Activated naive CD4-positive, alpha-beta T cell treated with anti-CD3 and anti-CD28 coated beads, Interleukin-2, amount 10 ng/mL, durations not matched to agents 7 days and 5 days (primary cell): ENCODE data around the gene LONRF3.
"Not testable (repeated sequence)": the region's sequence is repeated elsewhere in the genome, so short reads cannot be mapped to it uniquely, and the experiment has no call there.

Experiments used
- CTCF ChIA-PET: fragments of 350-600 bp; sonication (Branson Sonifier 250); formaldehyde crosslinking; loops from one replicate; lab custom pipeline; 2021; ENCODE audit warnings: antibody characterized with exemption; lab: Charles Lee
- DNase-seq: peaks from one replicate; pipeline ENCODE4 v3.0.0-alpha.2; 2020
- H3K27ac Mint-ChIP-seq: one replicate; pipeline ENCODE4 v1.8.0; 2021; ENCODE audit warnings: mild to moderate bottlenecking, moderate library complexity, mixed read lengths
- H3K27me3 Mint-ChIP-seq: one replicate; pipeline ENCODE4 v1.8.0; 2021; ENCODE audit warnings: mild to moderate bottlenecking, mixed read lengths
- H3K36me3 Mint-ChIP-seq: one replicate; pipeline ENCODE4 v1.8.0; 2021; ENCODE audit warnings: mixed read lengths
- H3K4me1 Mint-ChIP-seq: one replicate; pipeline ENCODE4 v1.8.0; 2021; ENCODE audit warnings: mixed read lengths
- H3K4me3 Mint-ChIP-seq: one replicate; pipeline ENCODE4 v1.8.0; 2021; ENCODE audit warnings: mild to moderate bottlenecking, moderate library complexity, mixed read lengths
- H3K9me3 Mint-ChIP-seq: one replicate; pipeline ENCODE4 v1.8.0; 2021; ENCODE audit warnings: mixed read lengths

Gene LONRF3

DNA sequence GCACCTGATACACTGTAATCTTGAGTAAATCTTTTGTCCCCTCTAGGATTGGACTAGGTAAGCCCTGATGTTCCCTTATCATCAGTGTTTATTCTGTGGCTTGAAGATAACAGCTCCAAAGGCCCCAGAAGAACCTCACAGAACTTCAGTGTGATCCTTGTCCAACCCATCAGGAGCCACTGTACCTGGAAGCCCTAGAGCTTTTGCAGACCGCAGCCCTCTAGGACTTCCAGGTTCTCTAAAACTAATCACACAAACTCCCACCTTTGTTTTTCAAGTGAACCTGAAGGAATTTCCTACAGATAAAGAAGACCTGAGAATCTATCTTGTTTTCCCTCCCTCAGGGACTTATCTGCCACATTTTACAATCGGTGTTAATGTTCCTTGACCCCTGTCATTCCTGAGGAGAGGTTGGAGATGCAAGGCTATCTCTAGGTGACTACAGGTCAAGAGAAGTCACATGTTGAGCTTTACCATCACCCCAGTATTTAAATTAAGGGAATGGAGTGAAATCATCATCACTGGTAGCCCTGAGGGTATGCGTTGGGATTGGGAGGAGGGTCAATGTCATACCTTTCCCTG is 32.9 kb downstream of the LONRF3 start:
- H3K27me3 Mint-ChIP-seq, result no peaks in the 10 kb centered on the region
- H3K27ac Mint-ChIP-seq, result no peak overlapping the region
- H3K9me3 Mint-ChIP-seq, result no peaks in the 10 kb centered on the region
- no peaks in the 10 kb centered on the region for H3K4me1 Mint-ChIP-seq
- no peak for DNase-seq
- H3K4me3 Mint-ChIP-seq, result no peak overlapping the region
- CTCF ChIA-PET, result interaction anchor here (1.0 to 2.9 kb wide), 3 partner anchors 10 to 163 kb away, joined by 3 to 6 read pairs (median 4); no protein-coding TSS in a partner anchor
- no peaks in the 10 kb centered on the region for H3K36me3 Mint-ChIP-seq

DNA sequence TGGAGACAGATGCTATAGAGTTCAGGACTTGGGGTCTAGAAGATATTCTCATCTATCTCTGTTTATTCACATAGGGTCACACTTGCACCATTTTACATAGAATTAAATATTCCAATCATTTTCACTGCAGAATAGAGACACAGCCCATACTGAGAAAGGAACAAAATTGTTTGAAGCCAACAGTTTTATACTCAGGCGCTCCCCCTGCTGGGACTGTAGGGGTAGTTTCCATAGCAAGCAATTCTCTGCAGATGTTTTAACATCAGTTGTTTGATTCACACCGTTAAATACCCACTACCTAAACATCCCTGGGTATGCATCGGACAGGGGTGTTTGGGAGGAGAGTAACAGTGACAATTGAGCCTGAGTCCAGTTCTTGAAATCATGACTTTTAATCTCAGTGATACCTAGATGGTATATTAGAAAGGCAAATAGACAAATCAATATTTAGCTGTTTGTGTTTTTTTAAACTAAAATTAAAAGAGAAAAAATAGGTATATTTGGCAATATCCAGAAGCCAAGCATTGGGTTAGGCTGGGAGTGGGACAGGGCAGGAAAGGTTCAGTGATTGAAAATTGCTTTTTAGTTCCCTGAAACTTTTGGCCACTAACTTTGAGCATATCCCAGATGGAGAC is 33.8 kb downstream of the LONRF3 start:
- no peaks in the 10 kb centered on the region for H3K27me3 Mint-ChIP-seq
- H3K4me3 Mint-ChIP-seq, result no peak overlapping the region
- no peaks in the 10 kb centered on the region for H3K4me1 Mint-ChIP-seq
- peak; percentile 62 for DNase-seq
- CTCF ChIA-PET, result interaction anchor here (0.7 to 2.0 kb wide), 4 partner anchors 53 to 169 kb away, joined by 3 to 7 read pairs (median 4); no protein-coding TSS in a partner anchor
- no peaks in the 10 kb centered on the region for H3K9me3 Mint-ChIP-seq
- no peaks in the 10 kb centered on the region for H3K36me3 Mint-ChIP-seq
- H3K27ac Mint-ChIP-seq, result no peak overlapping the region

DNA sequence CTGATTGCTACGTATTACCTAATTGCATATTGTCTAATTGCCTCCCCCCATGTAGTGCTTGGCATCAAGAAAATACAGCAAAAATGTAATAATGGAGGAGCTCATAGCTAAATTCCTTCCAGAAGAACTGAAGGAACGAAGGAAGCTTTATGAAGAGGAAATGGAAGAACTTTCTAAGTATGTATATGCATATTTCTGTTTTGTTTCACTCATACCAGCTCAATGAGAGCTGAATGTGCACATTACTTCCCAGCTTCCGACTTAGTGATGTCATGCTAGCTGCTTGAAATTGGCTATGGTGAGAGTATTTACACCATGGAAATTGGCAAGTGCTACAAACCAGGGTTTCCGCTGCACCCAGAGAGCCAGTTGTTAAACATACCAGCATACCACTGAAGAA is 34.7 kb downstream of the LONRF3 start:
- H3K4me1 Mint-ChIP-seq, result no peaks in the 10 kb centered on the region
- no peak overlapping the region for H3K27ac Mint-ChIP-seq
- H3K4me3 Mint-ChIP-seq, result no peak overlapping the region
- no peaks in the 10 kb centered on the region for H3K9me3 Mint-ChIP-seq
- CTCF ChIA-PET, result interaction anchor here (0.9 to 2.0 kb wide), 3 partner anchors 159 to 170 kb away, joined by 3 to 7 read pairs (median 4); no protein-coding TSS in a partner anchor
- no peak for DNase-seq
- H3K36me3 Mint-ChIP-seq, result no peaks in the 10 kb centered on the region
- no peaks in the 10 kb centered on the region for H3K27me3 Mint-ChIP-seq

DNA sequence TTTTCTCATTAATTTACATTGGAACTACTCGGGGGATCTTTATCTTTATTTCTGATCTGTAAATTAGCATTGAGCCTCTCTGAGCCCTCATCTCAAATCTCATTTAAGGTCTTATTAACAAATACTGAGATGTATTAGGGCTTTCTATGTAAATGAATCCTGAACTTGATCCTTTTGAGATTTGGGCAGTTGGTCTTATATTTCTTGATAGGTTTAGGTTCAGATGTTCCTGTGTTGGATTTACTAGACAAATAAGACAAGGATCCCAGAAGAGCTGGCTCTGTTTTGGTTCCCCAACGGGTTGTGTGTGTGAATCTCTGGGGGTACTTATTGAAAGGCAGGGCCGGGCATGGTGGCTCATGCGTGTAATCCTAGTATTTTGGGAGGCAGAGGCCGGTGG is 36.1 kb downstream of the LONRF3 start:
- DNase-seq, result no peak
- H3K9me3 Mint-ChIP-seq, result no peaks in the 10 kb centered on the region
- no peak overlapping the region for H3K4me3 Mint-ChIP-seq
- H3K36me3 Mint-ChIP-seq, result no peaks in the 10 kb centered on the region
- H3K27me3 Mint-ChIP-seq, result no peaks in the 10 kb centered on the region
- peaks cover 10% of the 10 kb centered on the region for H3K4me1 Mint-ChIP-seq
- no peak overlapping the region for H3K27ac Mint-ChIP-seq
- CTCF ChIA-PET, result interaction anchor here (1.6 kb wide), 1 partner anchor 57 kb away, joined by 6 read pairs; no protein-coding TSS in a partner anchor

DNA sequence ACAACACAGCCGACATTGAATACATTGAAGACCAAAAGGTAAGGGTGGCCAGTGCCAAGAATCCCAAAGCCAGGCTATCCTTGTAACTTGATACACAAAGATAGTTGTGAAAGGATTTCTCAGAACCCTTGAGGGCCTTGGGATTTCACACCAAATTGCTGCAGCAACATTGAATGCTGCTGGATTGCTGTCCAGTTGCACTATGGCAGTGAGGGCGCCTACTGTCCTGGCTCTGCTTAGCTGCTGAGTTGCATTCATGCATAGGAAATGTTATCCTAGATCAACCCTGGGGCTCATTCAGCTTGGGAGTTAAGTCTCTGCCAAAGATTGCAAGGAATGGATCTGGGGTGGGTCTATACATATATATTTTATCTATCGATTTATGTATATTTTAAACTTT is 38.7 kb downstream of the LONRF3 start:
- Mint-ChIP-seq H3K9me3 (no peaks in the 10 kb centered on the region), H3K36me3 (peaks cover 5% of the 10 kb centered on the region), H3K4me3 (no peak overlapping the region), H3K27ac (no peak overlapping the region), H3K4me1 (peaks cover 16% of the 10 kb centered on the region), H3K27me3 (no peaks in the 10 kb centered on the region)
- CTCF ChIA-PET, result no interaction called here
- DNase-seq, result no peak

DNA sequence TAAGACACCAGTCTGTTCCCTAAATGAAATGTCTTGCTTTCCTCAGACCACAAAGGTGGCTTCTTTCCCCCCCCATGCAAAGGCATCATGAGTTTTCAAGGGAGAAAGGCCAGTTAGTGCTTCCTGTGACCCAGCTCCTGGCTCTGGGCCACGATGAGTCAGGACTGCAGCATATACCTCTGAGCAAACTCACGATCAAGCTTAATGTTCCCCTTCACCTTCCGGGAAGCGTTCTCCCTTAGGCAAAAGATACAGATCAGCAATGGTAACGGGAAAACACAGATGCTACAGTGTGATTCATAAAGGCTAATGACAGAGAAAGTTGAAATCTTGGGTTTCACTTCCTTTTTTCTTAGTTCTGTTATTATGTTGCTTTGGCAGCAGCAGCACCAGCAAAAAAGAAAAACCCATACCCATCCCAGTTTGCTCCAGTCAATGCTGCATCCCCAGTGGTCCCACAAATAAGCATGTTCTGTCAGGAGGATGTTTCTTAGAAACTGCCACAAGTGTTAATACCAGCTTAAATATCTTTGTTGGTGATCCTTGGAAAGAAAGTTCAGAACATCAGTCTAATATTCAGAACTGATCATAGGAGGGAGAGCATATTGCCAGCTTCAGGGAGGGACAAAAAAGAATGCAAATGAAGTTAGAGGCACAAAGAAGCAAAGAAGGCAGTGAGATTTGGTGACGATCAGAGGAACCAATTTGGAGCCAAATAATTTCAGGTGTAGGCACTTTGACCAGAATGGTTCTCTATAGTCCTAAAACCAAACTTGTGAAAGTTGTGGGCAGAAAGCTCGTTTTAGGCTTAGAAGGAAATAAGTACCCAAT is 41.2 kb downstream of the LONRF3 start:
- H3K4me3 Mint-ChIP-seq, result no peak overlapping the region
- CTCF ChIA-PET, result interaction anchor here (1.4 to 2.0 kb wide), 2 partner anchors 11 to 13 kb away, joined by 3 to 7 read pairs; no protein-coding TSS in a partner anchor
- H3K36me3 Mint-ChIP-seq, result peaks cover 5% of the 10 kb centered on the region
- H3K4me1 Mint-ChIP-seq, result peaks cover 16% of the 10 kb centered on the region
- no peaks in the 10 kb centered on the region for H3K9me3 Mint-ChIP-seq
- no peaks in the 10 kb centered on the region for H3K27me3 Mint-ChIP-seq
- no peak overlapping the region for H3K27ac Mint-ChIP-seq
- no peak for DNase-seq

DNA sequence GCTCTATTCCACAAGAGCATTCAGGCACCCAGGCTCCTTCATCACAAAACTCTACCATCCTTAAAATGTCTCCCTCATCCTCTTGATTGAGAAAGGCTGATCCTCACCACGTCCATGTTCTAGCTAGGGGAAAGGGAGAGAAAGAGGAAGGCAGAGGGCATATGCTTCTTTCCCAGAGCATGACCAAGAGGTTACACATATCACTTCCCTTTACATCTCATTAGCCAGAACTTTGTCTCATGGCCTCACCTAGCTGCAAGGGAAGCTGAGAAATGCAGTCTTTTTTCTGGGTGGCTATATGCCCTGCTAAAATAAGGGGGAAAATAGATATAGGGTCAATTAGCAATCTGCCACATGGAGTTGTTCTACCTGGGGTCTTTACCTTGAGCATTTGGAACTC is 42.7 kb downstream of the LONRF3 start:
- CTCF ChIA-PET, result interaction anchor here (0.9 kb wide), 1 partner anchor 10 kb away, joined by 3 read pairs; no protein-coding TSS in a partner anchor
- H3K4me3 Mint-ChIP-seq, result no peak overlapping the region
- no peak for DNase-seq
- H3K27me3 Mint-ChIP-seq, result no peaks in the 10 kb centered on the region
- no peak overlapping the region for H3K27ac Mint-ChIP-seq
- peaks cover 5% of the 10 kb centered on the region for H3K36me3 Mint-ChIP-seq
- H3K4me1 Mint-ChIP-seq, result peaks cover 16% of the 10 kb centered on the region
- no peaks in the 10 kb centered on the region for H3K9me3 Mint-ChIP-seq

DNA sequence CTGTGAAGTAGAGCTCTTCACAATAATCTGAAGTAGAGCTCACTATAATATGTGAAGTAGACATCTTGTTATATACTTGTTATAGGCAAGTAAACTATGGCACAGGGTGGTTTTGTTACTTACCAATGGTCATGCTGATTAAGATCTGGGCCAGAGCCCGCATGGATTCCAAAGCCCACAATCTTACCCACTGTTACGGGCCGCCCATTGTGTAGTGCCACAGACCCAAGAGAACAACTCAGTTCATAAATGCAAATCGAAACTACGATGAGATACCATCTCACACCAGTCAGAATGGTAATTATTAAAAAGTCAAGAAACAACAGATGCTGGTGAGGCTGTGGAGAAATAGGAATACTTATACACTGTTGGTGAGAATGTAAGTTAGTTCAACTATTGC is 51.5 kb downstream of the LONRF3 start:
- CTCF ChIA-PET, result no interaction called here
- no peaks in the 10 kb centered on the region for H3K4me1 Mint-ChIP-seq

DNA sequence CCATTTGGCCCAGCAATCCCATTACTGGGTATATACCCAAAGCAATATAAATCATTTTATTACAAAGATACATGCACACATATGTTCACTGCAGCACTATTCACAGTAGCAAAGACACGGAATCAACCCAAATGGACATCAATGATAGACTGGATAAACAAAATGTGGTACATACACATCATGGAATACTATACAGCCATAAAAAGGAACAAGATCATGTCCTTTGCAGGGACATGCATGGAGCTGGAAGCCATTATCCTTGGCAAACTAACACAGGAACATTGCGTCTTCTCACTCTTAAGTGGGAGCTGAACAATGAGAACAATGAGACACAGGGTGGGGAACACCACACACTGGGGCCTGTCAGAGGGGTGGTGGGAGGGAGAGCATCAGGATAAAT is 51.9 kb downstream of the LONRF3 start:
- H3K27ac Mint-ChIP-seq, H3K4me3 Mint-ChIP-seq, DNase-seq, H3K4me1 Mint-ChIP-seq, CTCF ChIA-PET, H3K27me3 Mint-ChIP-seq, H3K9me3 Mint-ChIP-seq, H3K36me3 Mint-ChIP-seq: not testable (repeated sequence)

More for the DNA sequence above, 51.5 kb downstream of the LONRF3 start:
- DNase-seq, result no peak
- Mint-ChIP-seq H3K9me3 (no peaks in the 10 kb centered on the region), H3K36me3 (no peaks in the 10 kb centered on the region), H3K27ac (no peak overlapping the region), H3K27me3 (no peaks in the 10 kb centered on the region), H3K4me3 (no peak overlapping the region)

DNA sequence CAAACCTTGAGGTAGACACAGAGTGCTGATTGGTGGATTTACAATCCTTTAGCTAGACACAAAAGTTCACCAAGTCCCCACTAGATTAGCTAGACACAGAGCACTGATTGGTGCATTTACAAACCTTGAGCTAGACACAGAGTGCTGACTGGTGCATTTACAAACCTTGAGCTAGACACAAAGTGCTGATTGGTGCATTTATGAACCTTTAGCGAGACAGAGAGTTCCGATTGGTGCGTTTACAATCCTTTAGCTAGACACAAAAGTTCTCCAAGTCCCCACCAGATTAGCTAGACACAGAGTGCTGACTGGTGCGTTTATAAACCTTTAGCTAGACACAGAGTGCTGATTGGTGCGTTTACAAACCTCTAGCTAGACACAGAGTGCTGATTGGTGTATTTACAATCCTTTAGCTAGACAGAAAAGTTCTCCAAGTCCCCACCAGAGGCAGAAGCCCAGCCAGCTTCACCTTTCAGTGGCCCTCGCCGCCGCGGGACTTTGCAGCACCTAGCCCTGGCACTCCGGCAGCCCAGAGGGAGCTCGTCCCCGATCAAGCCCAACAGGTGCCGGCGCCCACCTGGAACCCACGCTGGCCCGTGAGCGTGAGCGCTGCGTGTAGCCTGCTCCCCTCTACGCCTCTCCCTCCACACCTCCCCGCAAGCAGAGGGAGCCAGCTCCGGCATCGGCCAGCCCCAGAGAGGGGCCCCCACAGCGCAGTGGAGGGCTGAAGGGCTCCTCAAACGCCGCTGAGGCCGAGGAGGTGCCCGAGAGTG is 53.7 kb downstream of the LONRF3 start:
- H3K27me3 Mint-ChIP-seq, H3K27ac Mint-ChIP-seq, H3K4me3 Mint-ChIP-seq, H3K9me3 Mint-ChIP-seq, H3K36me3 Mint-ChIP-seq, CTCF ChIA-PET, H3K4me1 Mint-ChIP-seq, DNase-seq: not testable (repeated sequence)

DNA sequence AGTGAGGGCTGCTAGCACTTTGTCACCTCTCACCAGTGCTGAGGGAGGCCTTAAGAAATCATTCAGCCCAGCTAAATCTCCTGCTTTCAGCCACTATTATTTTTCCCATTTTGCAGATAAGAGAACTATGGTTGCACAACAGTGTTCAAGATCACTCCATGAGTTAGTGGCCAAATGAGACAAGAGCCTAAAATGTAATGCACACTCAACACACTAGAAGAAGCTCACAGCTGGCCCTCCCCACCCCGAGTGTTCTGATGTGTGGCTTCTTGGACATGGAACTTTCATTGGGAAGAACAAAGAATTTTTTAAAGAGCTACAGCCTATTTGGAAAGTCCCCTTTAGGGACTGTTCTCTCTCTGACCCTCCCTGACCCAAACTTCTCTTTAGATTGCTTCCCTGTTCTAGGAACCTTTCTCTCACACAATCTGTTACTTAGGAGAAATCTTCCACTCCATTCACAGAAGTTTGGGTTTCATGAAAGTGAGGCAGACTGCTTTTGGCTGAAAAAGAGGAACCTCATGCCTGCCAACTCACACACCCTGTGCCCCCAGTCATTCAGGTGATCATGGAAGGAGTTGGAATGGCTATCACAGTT is 54.4 kb downstream of the LONRF3 start:
- Mint-ChIP-seq H3K4me3 (no peak overlapping the region), H3K36me3 (no peaks in the 10 kb centered on the region), H3K4me1 (no peaks in the 10 kb centered on the region), H3K9me3 (no peaks in the 10 kb centered on the region), H3K27ac (no peak overlapping the region), H3K27me3 (no peaks in the 10 kb centered on the region)
- CTCF ChIA-PET, result no interaction called here
- DNase-seq, result no peak

DNA sequence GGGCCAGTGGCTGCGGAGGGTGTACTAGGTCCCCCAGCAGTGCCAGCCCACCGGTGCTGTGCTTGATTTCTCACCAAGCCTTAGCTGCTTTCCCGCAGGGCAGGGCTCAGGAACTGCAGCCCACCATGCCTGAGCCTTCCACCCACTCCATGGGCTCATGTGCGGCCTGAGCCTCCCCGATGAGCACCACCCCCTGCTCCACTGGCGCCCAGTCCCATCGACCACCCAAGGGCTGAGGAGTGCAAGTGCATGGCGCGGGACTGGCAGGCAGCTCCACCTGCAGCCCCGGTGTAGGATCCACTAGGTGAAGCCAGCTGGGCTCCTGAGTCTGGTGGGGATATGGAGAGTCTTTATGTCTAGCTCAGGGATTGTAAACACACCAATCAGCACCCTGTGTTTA is 55.2 kb downstream of the LONRF3 start:
- H3K4me1 Mint-ChIP-seq, H3K27me3 Mint-ChIP-seq, DNase-seq, CTCF ChIA-PET, H3K4me3 Mint-ChIP-seq, H3K9me3 Mint-ChIP-seq, H3K36me3 Mint-ChIP-seq, H3K27ac Mint-ChIP-seq: not testable (repeated sequence)

DNA sequence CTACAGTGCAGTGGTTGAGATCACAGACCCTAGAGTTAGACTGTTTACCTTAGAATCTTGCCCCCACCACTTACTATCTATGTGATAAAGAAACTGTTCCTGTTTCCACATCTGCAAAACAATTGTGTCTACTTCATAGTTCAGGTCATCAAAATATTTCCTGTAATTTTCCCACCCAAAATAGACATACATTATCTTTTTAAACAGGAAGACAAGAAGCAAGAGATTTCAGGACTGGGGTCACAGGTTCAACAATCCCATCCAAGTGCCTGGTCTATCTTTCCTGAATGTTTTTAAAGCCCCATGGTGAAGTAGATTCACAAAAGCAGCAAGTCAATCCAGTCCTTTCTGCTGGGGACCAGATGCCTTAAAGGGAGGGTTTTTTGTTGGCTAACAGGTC is 56.6 kb downstream of the LONRF3 start:
- no peak for DNase-seq
- CTCF ChIA-PET, result no interaction called here
- H3K27me3 Mint-ChIP-seq, result peaks cover 4% of the 10 kb centered on the region
- H3K27ac Mint-ChIP-seq, result no peak overlapping the region
- H3K36me3 Mint-ChIP-seq, result no peaks in the 10 kb centered on the region
- no peak overlapping the region for H3K4me3 Mint-ChIP-seq
- H3K4me1 Mint-ChIP-seq, result no peaks in the 10 kb centered on the region
- H3K9me3 Mint-ChIP-seq, result no peaks in the 10 kb centered on the region
